Placental epithelial cell (primary cell): ENCODE results near the gene GAGE1. TPM values are rescaled to one million over a fixed set of nuclear protein-coding genes. Genes with fewer than 3 reads are reported as not detected.

ENCODE experiments used
- total RNA-seq: library from RNA; depleted of rRNA; stranded (reverse); fragments of >200 nt; gene quantifications from 2 replicates; pipeline ENCODE4 v1.2.3, GENCODE V29; 2012

Gene GAGE1, protein sequence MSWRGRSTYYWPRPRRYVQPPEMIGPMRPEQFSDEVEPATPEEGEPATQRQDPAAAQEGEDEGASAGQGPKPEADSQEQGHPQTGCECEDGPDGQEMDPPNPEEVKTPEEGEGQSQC
- not detected in 2 replicates for total RNA-seq

DNA sequence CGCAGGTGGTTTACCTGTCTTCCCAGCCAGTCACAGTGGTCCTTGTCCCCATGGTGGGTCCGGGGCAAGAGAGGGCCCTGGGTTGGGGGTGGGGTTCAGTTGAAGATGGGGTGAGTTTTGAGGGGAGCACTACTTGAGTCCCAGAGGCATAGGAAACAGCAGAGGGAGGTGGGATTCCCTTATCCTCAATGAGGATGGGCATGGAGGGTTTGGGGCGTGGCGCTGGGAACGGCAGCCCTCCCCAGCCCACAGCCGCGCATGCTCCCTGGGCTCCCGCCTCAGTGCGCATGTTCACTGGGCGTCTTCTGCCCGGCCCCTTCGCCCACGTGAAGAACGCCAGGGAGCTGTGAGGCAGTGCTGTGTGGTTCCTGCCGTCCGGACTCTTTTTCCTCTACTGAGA lies at the start of gene GAGE1:
Gene GAGE1, plus strand, starts transcription at position 301 of the 400 bp plus-strand sequence. CDS start 1,155 bp downstream, outside the sequence.

DNA sequence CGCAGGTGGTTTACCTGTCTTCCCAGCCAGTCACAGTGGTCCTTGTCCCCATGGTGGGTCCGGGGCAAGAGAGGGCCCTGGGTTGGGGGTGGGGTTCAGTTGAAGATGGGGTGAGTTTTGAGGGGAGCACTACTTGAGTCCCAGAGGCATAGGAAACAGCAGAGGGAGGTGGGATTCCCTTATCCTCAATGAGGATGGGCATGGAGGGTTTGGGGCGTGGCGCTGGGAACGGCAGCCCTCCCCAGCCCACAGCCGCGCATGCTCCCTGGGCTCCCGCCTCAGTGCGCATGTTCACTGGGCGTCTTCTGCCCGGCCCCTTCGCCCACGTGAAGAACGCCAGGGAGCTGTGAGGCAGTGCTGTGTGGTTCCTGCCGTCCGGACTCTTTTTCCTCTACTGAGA lies 47.8 kb upstream of the GAGE1 start, which contains the start of gene GAGE12E:
Gene GAGE12E, plus strand, starts transcription at position 301 of the 400 bp plus-strand sequence. CDS start 1,155 bp downstream, outside the sequence.

DNA sequence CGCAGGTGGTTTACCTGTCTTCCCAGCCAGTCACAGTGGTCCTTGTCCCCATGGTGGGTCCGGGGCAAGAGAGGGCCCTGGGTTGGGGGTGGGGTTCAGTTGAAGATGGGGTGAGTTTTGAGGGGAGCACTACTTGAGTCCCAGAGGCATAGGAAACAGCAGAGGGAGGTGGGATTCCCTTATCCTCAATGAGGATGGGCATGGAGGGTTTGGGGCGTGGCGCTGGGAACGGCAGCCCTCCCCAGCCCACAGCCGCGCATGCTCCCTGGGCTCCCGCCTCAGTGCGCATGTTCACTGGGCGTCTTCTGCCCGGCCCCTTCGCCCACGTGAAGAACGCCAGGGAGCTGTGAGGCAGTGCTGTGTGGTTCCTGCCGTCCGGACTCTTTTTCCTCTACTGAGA lies 38.3 kb upstream of the GAGE1 start, which contains the start of gene GAGE12F:
Gene GAGE12F, plus strand, starts transcription at position 301 of the 400 bp plus-strand sequence. CDS start 1,155 bp downstream, outside the sequence.

GRCh38 chrX:49570100-49570499 lies 28.7 kb upstream of the GAGE1 start, which contains the start of gene GAGE12G:
Gene GAGE12G (plus strand): TSS chrX:49570400. CDS start chrX:49571555, 1,155 bp downstream.

GRCh38 chrX:49579649-49580048 lies 19.2 kb upstream of the GAGE1 start, which contains the start of gene GAGE12H:
Gene GAGE12H (plus strand): TSS chrX:49579949. CDS start chrX:49581104, 1,155 bp downstream.

DNA sequence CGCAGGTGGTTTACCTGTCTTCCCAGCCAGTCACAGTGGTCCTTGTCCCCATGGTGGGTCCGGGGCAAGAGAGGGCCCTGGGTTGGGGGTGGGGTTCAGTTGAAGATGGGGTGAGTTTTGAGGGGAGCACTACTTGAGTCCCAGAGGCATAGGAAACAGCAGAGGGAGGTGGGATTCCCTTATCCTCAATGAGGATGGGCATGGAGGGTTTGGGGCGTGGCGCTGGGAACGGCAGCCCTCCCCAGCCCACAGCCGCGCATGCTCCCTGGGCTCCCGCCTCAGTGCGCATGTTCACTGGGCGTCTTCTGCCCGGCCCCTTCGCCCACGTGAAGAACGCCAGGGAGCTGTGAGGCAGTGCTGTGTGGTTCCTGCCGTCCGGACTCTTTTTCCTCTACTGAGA lies 9.6 kb upstream of the GAGE1 start, which contains the start of gene GAGE2A:
Gene GAGE2A, plus strand, starts transcription at position 301 of the 400 bp plus-strand sequence. CDS start 1,155 bp downstream, outside the sequence.

Other genes with a start within 250 kb of the GAGE1 start
- gene GAGE12C, start 66.8 kb upstream of the GAGE1 start, total RNA-seq: not detected in 2 replicates
- gene GAGE12D, start 57.3 kb upstream of the GAGE1 start, total RNA-seq: not detected in 2 replicates
- not detected in 2 replicates for gene GAGE12E, start 47.7 kb upstream of the GAGE1 start, total RNA-seq
- not detected in 2 replicates for gene GAGE12F, start 38.2 kb upstream of the GAGE1 start, total RNA-seq
- gene GAGE12G, start 28.6 kb upstream of the GAGE1 start, total RNA-seq: not detected in 2 replicates
- gene GAGE12H, start 19.1 kb upstream of the GAGE1 start, total RNA-seq: not detected in 2 replicates
- gene GAGE2A, start 9.5 kb upstream of the GAGE1 start, total RNA-seq: not detected in 2 replicates
- not detected in 2 replicates for gene PAGE1, start 97.0 kb downstream of the GAGE1 start, total RNA-seq
- not detected in 2 replicates for gene PAGE4, start 230.3 kb downstream of the GAGE1 start, total RNA-seq